GM21529 (cell line): Measurements from ENCODE around the gene WDR6.

Experiments used
- ATAC-seq: cut with Tn5 transposase; IDR thresholded peaks from one replicate; pipeline ENCODE4 v1.9.1; 2021; ENCODE audit not compliant: unreplicated experiment

The WDR6 gene

GRCh38 chr3:49028673-49029562 is 21.7 kb downstream of the WDR6 start, which contains the start of gene IMPDH2:
Gene IMPDH2, minus strand, starts transcription at chr3:49029398. Its CDS starts 48 bp downstream, at chr3:49029350.
- ATAC-seq = peak; percentile 80

DNA sequence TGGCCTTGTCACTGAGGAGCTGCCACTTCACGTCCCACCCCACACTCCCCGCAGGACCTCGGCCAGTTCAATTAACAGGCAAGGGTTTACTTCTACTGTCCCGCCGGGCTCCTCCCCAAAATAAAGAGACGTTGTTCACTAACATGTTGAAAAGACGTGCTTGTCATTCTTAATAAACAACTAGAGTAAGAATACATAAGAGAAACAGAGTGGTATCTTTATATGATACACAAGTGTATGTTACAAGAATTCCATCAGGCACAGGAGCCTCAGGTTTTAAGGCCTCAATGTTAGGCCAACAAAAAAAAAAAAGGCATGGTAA is 22.3 kb downstream of the WDR6 start:
- no peak for ATAC-seq

DNA sequence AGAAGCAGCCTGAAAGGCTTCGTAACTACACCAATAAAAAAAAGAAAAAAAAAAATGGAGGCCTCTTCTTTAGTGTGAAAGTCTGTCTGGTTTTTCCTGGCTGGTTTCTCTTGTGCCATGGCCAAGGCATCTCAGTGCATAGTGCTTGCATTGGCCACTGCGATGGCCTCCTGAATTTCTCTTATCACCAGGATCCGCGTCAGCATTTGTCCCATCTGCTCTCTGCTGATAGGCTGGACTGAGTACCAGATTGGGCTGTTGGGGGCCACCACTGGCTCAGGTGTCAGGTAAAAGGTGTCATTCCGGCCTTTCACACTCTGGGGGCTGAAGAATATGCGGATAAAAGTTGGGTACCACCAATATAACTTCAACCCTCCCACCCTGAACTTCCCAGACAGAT is 23.1 kb downstream of the WDR6 start:
- no peak for ATAC-seq

DNA sequence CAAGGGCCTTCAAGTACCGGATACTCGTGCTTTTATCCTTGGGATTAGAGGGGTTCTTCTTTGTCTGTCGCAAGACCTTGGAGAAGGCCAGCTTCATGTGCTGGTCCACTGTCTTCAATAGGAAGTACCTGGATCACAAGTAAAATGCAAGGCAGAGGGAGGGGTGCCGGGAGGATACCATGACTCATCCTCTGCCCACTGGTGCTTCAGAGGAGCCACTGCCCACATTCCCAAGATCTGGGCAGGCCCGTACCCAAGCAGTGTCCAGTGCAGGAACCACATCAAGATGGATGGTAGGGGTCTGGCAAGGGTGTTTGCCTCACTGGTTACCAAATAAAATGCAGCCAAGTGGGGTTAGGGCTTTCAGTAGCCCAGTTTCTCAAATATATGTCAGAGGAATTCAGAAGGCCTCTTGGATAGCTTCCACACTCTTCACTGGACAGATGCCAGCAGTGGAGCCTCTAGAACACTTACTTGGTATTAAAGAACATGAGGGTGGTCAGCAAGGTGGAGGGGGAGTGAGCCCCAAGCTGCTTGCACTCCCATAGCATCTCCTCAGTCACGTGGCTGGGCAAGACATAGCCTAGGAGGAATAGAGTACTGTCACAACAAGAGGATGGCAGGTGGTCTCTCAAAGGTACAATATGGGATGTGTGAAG is 25.6 kb downstream of the WDR6 start:
- no peak for ATAC-seq

GRCh38 chr3:49034650-49035049 is 27.5 kb downstream of the WDR6 start:
- no peak for ATAC-seq

DNA sequence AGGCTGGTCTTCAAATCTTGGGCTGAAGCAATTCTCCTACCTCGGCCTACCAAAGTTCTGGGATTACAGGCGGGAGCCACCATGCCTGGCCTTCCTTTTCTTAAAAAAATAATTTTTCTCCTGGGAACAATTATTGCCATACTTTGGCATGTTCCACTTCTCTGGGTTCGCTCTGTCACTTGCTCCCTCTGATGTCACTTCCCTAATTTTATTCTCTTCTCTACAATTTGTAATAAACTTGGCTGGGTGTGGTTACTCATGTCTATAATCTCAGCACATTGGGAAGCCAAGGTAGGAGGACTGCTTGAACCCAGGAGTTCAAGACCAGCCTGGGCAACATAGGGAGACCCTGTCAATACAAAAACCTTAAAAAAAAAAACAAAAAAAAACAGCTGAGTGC is 28.1 kb downstream of the WDR6 start:
- ATAC-seq = no peak

- ATAC-seq = no peak
Measured at GRCh38 chr3:49053543-49053942, 46.4 kb downstream of the WDR6 start.

DNA sequence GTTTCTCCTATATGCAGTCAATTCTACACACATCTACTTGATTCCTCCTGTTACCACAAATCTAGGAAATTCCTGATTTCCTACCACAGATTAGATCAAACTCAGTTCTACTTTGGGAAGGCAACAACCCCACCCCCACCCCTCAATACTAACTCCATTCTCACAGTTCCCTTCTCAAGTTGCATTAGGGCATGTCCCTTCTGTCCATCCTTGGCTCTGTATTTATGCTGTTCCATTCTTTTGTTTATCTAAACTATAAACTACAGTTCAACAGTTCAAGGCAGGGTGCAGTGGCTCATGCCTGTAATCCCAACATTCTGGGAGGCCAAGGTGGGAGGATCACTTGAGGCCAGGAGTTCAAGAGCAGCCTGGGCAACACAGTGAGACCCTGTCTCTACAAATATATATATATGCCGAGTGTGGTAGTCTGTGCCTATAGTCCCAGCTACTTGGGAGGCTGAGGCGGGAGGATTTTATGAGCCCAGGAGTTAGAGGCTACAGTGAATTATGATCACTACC is 47.2 kb downstream of the WDR6 start:
- no peak for ATAC-seq

GRCh38 chr3:49057268-49057667 is 50.1 kb downstream of the WDR6 start:
- ATAC-seq = no peak

DNA sequence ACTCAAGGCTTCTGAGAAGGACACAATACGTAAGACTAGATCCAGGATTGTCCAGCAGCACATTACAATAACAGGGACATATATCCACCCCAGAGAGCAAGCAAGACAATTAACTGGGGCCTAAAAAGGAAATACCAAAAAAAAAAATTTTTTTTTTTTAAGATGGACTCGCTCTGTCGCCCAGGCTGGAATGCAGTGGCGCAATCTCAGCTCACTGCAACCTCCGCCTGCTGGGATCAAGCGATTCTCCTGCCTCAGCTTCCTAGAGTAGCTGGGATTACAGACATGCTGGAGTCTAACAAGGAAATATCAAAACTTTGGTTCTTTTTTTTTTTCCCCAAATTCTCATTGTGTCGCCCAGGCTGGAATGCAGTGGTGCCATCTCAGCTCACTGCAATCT is 50.8 kb downstream of the WDR6 start:
- ATAC-seq = no peak
